RWPE1 (cell line): Measurements from ENCODE around the gene IFT122.
"Not testable (repeated sequence)": the region's sequence is repeated elsewhere in the genome, so short reads cannot be mapped to it uniquely, and the experiment has no call there.

ENCODE experiments used
- CTCF ChIA-PET: fragments of 350-600 bp; sonication (Branson Sonifier 250); formaldehyde crosslinking; extraction: SDS; loops from one replicate; lab custom pipeline; 2021; lab: Yijun Ruan, JAX
- POLR2A ChIA-PET: fragments of 400-600 bp; formaldehyde crosslinking; extraction: SDS; loops from one replicate; lab custom pipeline; 2020; ENCODE audit warnings: antibody characterized with exemption; ENCODE audit not compliant: low non-redundant PET; lab: Yijun Ruan, JAX
- DNase-seq: peaks from one replicate; pipeline ENCODE4 v3.0.0; 2012; ENCODE audit warnings: low spot score
- H3K27ac ChIP-seq: fragments of 450-650 bp; 2 replicates; pipeline ENCODE4 v1.5.1; 2017
- CTCF ChIP-seq: fragments of 450-650 bp; conservative IDR thresholded peaks from 2 replicates; pipeline ENCODE4 v1.5.1; 2017; ENCODE audit warnings: low read depth, mild to moderate bottlenecking

IFT122 gene

GRCh38 chr3:129473067-129473768, 33.2 kb downstream of the IFT122 start:
- no peak for TF ChIP-seq CTCF
- ChIA-PET CTCF (no interaction called here), POLR2A (no interaction called here)
- H3K27ac ChIP-seq, result no peak overlapping the region
- no peak for DNase-seq

- no peak for DNase-seq
- H3K27ac ChIP-seq, result no peak overlapping the region
- CTCF ChIA-PET, result no interaction called here
- POLR2A ChIA-PET, result no interaction called here
- no peak for TF ChIP-seq CTCF
These were observed 33.7 kb downstream of the IFT122 start for GRCh38 chr3:129473769-129474152.

DNA sequence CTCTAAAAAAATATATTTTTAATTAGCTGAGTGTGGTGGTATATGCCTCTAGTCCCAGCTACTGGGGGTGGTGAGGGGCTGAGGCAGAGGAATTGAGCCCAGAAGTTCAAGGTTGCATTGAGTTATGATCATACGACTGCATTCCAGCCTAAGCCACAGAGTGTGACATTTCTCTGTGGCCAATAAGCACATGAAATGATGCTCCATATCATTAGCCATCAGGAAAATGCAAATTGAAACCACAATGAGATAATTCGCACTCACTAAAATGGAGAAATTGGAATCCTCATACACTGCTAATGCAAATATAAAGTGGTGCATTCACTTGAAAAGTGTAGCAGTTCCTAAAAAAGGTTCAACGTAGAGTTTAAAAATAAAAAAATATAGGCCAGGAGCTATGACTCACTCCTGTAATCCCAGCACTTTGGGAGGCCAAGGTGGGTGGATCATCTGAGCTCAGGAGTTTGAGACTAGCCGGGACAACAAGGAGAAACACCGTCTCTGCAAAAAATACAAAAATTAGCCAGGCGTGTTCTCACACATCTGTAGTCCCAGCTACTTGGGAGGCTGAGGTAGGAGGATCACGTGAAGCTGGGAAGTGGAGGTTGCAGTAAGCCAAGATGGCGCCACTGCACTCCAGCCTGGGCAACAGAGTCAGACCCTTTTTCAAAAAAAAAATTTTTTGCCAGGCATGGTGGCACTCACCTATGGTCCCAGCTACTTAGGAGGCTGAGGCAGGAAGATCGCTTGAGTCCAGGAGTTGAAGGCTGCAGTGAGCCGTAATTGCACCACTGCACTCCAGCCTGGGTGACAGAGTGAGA, 35.2 kb downstream of the IFT122 start:
- TF ChIP-seq CTCF, result no peak
- ChIA-PET CTCF (no interaction called here), POLR2A (no interaction called here)
- DNase-seq, result no peak
- no peak overlapping the region for H3K27ac ChIP-seq

GRCh38 chr3:129475863-129476262, 35.8 kb downstream of the IFT122 start:
- H3K27ac ChIP-seq, result no peak overlapping the region
- POLR2A ChIA-PET, result no interaction called here
- no peak for TF ChIP-seq CTCF
- DNase-seq, result no peak
- CTCF ChIA-PET, result interaction anchor here (0.6 kb wide), 1 partner anchor 10 kb away, joined by 3 read pairs; no protein-coding TSS in a partner anchor

DNA sequence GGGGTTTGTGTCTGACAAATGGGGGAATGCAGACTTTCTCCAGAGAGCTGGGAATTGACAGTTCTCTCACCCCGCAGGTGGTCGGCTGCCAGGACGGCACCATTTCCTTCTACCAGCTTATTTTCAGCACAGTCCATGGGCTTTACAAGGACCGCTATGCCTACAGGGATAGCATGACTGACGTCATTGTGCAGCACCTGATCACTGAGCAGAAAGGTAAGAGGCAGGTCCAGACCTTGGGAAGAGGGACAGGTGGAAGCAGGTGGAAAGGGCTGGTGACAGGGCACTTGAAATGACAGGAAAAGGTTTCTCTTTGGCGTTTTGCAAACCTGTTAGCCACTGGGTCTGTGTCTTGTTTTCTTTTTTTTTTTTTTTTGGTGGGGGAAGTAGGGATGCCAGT, 36.6 kb downstream of the IFT122 start:
- CTCF ChIA-PET, result interaction anchor here (0.6 kb wide), 1 partner anchor 11 kb away, joined by 3 read pairs; no protein-coding TSS in a partner anchor
- no peak overlapping the region for H3K27ac ChIP-seq
- TF ChIP-seq CTCF, result no peak
- DNase-seq, result no peak
- POLR2A ChIA-PET, result no interaction called here

DNA sequence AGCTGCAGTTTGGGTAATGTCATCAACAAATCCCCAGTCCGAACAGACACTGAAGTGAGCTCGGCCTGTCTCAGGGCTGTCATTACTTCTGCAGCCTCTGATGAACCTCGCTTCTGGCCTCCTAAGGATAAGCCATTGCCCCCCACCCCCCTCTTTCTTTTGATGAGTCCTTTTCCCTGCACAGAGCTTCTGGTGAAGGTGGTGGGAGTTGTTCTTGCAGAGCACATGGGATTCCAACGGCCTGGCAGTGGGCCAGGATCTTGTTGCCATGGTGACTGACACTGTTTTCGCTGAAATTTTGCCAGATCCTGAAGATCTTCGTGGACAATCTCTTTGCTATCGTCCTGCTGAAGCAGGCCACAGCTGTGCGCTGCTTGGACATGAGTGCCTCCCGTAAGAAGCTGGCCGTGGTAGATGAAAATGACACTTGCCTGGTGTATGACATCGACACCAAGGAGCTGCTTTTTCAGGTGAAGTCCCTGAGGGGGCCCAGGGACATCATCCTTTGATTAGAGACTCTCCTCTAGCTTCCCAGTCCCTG, 41.3 kb downstream of the IFT122 start:
- CTCF ChIA-PET, DNase-seq: not testable (repeated sequence)
- H3K27ac ChIP-seq, result peak overlapping the region; percentile 69
- POLR2A ChIA-PET, result interaction anchor here (0.6 kb wide), 1 partner anchor 21 kb away, joined by 4 read pairs; no protein-coding TSS in a partner anchor
